ENCODE results near the gene NBAS.

GRCh38 chr2:15222856-15223255 lies 338.3 kb downstream of the NBAS start:
- TF ChIP-seq SIN3A (IDR thresholded peaks at IDR 0.05; ENCODE audit: borderline replicate concordance, insufficient read depth, low read depth, low read length) (no peak), POLR2AphosphoS5 (IDR thresholded peaks at IDR 0.05; ENCODE audit: low read depth, low read length) (no peak), TCF7L2 (IDR thresholded peaks at IDR 0.05; ENCODE audit: low read depth, low read length) (no peak)
- TF ChIP-seq, protein P1, sequence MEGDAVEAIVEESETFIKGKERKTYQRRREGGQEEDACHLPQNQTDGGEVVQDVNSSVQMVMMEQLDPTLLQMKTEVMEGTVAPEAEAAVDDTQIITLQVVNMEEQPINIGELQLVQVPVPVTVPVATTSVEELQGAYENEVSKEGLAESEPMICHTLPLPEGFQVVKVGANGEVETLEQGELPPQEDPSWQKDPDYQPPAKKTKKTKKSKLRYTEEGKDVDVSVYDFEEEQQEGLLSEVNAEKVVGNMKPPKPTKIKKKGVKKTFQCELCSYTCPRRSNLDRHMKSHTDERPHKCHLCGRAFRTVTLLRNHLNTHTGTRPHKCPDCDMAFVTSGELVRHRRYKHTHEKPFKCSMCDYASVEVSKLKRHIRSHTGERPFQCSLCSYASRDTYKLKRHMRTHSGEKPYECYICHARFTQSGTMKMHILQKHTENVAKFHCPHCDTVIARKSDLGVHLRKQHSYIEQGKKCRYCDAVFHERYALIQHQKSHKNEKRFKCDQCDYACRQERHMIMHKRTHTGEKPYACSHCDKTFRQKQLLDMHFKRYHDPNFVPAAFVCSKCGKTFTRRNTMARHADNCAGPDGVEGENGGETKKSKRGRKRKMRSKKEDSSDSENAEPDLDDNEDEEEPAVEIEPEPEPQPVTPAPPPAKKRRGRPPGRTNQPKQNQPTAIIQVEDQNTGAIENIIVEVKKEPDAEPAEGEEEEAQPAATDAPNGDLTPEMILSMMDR (IDR thresholded peaks at IDR 0.05), result no peak
- TF ChIP-seq, protein P2, sequence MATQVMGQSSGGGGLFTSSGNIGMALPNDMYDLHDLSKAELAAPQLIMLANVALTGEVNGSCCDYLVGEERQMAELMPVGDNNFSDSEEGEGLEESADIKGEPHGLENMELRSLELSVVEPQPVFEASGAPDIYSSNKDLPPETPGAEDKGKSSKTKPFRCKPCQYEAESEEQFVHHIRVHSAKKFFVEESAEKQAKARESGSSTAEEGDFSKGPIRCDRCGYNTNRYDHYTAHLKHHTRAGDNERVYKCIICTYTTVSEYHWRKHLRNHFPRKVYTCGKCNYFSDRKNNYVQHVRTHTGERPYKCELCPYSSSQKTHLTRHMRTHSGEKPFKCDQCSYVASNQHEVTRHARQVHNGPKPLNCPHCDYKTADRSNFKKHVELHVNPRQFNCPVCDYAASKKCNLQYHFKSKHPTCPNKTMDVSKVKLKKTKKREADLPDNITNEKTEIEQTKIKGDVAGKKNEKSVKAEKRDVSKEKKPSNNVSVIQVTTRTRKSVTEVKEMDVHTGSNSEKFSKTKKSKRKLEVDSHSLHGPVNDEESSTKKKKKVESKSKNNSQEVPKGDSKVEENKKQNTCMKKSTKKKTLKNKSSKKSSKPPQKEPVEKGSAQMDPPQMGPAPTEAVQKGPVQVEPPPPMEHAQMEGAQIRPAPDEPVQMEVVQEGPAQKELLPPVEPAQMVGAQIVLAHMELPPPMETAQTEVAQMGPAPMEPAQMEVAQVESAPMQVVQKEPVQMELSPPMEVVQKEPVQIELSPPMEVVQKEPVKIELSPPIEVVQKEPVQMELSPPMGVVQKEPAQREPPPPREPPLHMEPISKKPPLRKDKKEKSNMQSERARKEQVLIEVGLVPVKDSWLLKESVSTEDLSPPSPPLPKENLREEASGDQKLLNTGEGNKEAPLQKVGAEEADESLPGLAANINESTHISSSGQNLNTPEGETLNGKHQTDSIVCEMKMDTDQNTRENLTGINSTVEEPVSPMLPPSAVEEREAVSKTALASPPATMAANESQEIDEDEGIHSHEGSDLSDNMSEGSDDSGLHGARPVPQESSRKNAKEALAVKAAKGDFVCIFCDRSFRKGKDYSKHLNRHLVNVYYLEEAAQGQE (IDR thresholded peaks at IDR 0.05; ENCODE audit: insufficient read depth in 1 of 2, low read depth in 2 of 2, low read length in 1 of 2), result no peak

Data from Panc1 (cell line).